ENCODE measurements around the gene HPGDS.

DNA sequence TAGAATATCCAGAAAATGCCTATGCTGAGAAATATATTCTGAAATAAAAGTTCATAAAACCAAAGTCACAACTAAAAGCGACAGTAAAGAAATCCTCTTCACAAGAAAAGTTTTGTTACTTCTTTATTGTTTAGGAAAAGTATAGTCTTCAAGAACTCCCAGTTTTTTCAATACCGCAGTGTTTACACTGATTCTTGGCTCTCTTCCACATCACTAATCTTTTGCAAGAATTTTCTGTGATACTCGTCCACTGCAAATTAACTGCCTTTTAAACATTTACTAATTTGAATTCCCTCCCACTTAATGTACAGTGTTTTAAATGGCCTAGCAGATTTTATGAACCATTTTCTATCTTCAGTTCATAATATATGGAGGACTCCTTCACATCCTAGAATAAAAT is 65.1 kb downstream of the HPGDS start:
- TF ChIP-seq, protein P1, sequence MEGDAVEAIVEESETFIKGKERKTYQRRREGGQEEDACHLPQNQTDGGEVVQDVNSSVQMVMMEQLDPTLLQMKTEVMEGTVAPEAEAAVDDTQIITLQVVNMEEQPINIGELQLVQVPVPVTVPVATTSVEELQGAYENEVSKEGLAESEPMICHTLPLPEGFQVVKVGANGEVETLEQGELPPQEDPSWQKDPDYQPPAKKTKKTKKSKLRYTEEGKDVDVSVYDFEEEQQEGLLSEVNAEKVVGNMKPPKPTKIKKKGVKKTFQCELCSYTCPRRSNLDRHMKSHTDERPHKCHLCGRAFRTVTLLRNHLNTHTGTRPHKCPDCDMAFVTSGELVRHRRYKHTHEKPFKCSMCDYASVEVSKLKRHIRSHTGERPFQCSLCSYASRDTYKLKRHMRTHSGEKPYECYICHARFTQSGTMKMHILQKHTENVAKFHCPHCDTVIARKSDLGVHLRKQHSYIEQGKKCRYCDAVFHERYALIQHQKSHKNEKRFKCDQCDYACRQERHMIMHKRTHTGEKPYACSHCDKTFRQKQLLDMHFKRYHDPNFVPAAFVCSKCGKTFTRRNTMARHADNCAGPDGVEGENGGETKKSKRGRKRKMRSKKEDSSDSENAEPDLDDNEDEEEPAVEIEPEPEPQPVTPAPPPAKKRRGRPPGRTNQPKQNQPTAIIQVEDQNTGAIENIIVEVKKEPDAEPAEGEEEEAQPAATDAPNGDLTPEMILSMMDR (IDR thresholded peaks at IDR 0.05), result no peak
- TF ChIP-seq POLR2A (IDR thresholded peaks at IDR 0.05), result no peak
- no peak for TF ChIP-seq POLR2AphosphoS5 (IDR thresholded peaks at IDR 0.05)
